ENCODE data around the gene PRDM16. TPM values are rescaled to one million over a fixed set of nuclear protein-coding genes. Genes with fewer than 3 reads are reported as not detected.

Gene PRDM16
- total and polyA plus RNA-seq, 2 donors (not counting 1 experiment from before 2014, with no cell fraction given) = 0.03 to 0.12 TPM

DNA sequence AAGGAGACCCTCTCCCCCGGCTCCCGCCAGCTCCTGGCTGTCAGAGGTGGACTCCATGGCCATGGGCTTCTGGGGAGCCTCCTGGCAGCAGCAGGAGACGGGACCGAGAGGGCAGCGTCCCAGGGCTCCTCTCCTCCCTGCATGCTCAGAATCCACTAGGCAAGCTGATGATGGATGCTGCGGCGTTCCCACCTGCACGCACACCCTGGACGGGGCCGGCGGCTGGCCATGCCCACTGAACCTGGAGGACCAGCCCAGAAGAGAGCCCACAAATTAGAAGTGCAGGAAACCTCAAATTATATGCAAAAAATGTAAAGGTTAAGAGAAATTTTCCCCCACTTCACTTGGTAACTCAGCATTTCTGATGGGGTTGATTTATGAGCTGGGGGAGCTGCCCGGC is 308.2 kb downstream of the PRDM16 start:
- no peaks in the 10 kb centered on the region for H3K9me3 Mint-ChIP-seq (ENCODE audit: insufficient read depth)
- Histone ChIP-seq H3K9me3 (ENCODE audit: control extremely low read depth in 1 of 3, control insufficient read depth in 2 of 3, insufficient read depth in 1 of 3, low read length in 2 of 3) (no peaks in the 10 kb centered on the region), H3K36me3 (replicated peaks in 1 of 2; ENCODE audit: control extremely low read depth in 1 of 2, control insufficient read depth in 1 of 2, extremely low read depth in 1 of 2, insufficient read depth in 2 of 2, low read length in 1 of 2) (no peaks in the 10 kb centered on the region), H3K27ac (ENCODE audit: low read length in 2 of 2) (no peak overlapping the region), H3K79me2 (ENCODE audit: control insufficient read depth, insufficient read depth, low read length) (no peaks in the 10 kb centered on the region), H3K9ac (ENCODE audit: low read length) (no peak overlapping the region), H4K20me1 (ENCODE audit: control insufficient read depth, insufficient read depth, low read length, poor library complexity, severe bottlenecking) (no peaks in the 10 kb centered on the region), H2AFZ (ENCODE audit: insufficient read depth, low read depth, low read length, poor library complexity, severe bottlenecking) (no peak overlapping the region), H3K4me3 (ENCODE audit: control extremely low read depth in 1 of 5, extremely low read depth in 1 of 5, insufficient read depth in 1 of 5, low read depth in 2 of 5, low read length in 4 of 5) (no peak overlapping the region), H3K4me2 (replicated peaks; ENCODE audit: low read depth, low read length, poor library complexity, severe bottlenecking) (no peak overlapping the region), H3K4me1 (ENCODE audit: control insufficient read depth in 2 of 2, insufficient read depth in 2 of 2, low read length in 2 of 2) (no peaks in the 10 kb centered on the region), H3K27me3 (replicated peaks in 1 of 4; ENCODE audit: control extremely low read depth in 1 of 4, control insufficient read depth in 3 of 4, insufficient read depth in 4 of 4, low read length in 3 of 4) (no peaks in the 10 kb centered on the region)
- intact Hi-C loops (cut with micrococcal nuclease) = no loop called here
- TF ChIP-seq CTCF (IDR thresholded peaks at IDR 0.05) = no peak
- no peak for TF ChIP-seq EZH2 (IDR thresholded peaks at IDR 0.05; ENCODE audit: borderline replicate concordance, insufficient read depth, low read depth, low read length, poor library complexity, severe bottlenecking)
- ChIA-PET CTCF (no interaction called here), POLR2A (no interaction called here)
- ATAC-seq (ENCODE audit: low read depth) = no peak
- no peaks in the 10 kb centered on the region for H3K4me1 Mint-ChIP-seq
- no peak overlapping the region for H3K27ac Mint-ChIP-seq
- WGBS (ENCODE audit: insufficient coverage) = 91% methylated on average over 8 of the region's 12 CpGs
- DNase-seq = no peak
- no peak overlapping the region for H3K4me3 Mint-ChIP-seq
- H3K27me3 Mint-ChIP-seq = peaks cover 2% of the 10 kb centered on the region

DNA sequence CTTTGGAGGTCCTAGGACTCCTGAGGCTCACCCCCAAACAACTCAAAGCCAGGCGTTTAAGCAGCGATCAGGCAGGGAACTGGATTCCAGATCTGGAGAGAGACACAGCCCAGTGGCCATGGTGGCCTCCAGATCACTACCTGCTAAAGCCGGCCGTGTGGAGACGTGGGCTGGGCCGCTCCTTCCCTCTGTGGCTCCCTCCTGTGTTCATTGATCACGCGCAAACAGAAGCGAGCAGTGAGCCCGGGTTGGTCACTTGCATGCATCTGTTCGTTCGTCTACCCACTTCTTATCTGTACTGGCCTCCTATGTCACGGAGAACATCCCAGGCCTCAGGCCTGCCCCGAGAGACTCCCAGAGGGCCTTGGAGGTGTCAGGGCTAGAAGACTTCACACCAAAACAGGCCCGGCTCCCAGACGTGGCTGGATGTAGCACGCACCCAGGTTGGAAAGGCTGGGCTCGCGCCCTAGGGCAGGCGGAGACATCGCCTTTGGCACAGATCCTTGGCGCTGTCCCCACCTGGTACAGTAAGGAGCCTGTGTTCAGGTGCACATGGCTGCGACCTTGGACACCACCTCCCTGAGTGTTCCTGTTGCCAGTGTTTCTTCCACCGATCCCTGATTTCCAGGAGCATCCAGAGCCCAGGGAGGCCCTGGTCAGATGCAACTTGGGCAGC is 308.7 kb downstream of the PRDM16 start:
- CTCF ChIA-PET = no interaction called here
- H3K79me2 ChIP-seq (ENCODE audit: control insufficient read depth, insufficient read depth, low read length) = no peaks in the 10 kb centered on the region
- no peak for TF ChIP-seq CTCF (IDR thresholded peaks at IDR 0.05)
- TF ChIP-seq EZH2 (IDR thresholded peaks at IDR 0.05; ENCODE audit: borderline replicate concordance, insufficient read depth, low read depth, low read length, poor library complexity, severe bottlenecking) = no peak
- DNase-seq = no peak
- Mint-ChIP-seq H3K27ac (no peak overlapping the region), H3K9me3 (ENCODE audit: insufficient read depth) (no peaks in the 10 kb centered on the region), H3K4me1 (no peaks in the 10 kb centered on the region), H3K27me3 (peaks cover 2% of the 10 kb centered on the region), H3K4me3 (no peak overlapping the region)
- ATAC-seq (ENCODE audit: low read depth) = no peak
- WGBS (ENCODE audit: insufficient coverage) = 95% methylated on average over 23 of the region's 24 CpGs
- H3K4me1 ChIP-seq (ENCODE audit: control insufficient read depth in 2 of 2, insufficient read depth in 2 of 2, low read length in 2 of 2) = no peaks in the 10 kb centered on the region
- H3K9ac ChIP-seq (ENCODE audit: low read length) = no peak overlapping the region
- no peak overlapping the region for H2AFZ ChIP-seq (ENCODE audit: insufficient read depth, low read depth, low read length, poor library complexity, severe bottlenecking)
- no peaks in the 10 kb centered on the region for H4K20me1 ChIP-seq (ENCODE audit: control insufficient read depth, insufficient read depth, low read length, poor library complexity, severe bottlenecking)
- POLR2A ChIA-PET = no interaction called here
- H3K9me3 ChIP-seq (ENCODE audit: control extremely low read depth in 1 of 3, control insufficient read depth in 2 of 3, insufficient read depth in 1 of 3, low read length in 2 of 3) = no peaks in the 10 kb centered on the region
- intact Hi-C loops (cut with micrococcal nuclease) = no loop called here
- no peaks in the 10 kb centered on the region for H3K36me3 ChIP-seq (replicated peaks in 1 of 2; ENCODE audit: control extremely low read depth in 1 of 2, control insufficient read depth in 1 of 2, extremely low read depth in 1 of 2, insufficient read depth in 2 of 2, low read length in 1 of 2)
- no peak overlapping the region for H3K4me3 ChIP-seq (ENCODE audit: control extremely low read depth in 1 of 5, extremely low read depth in 1 of 5, insufficient read depth in 1 of 5, low read depth in 2 of 5, low read length in 4 of 5)
- no peak overlapping the region for H3K4me2 ChIP-seq (replicated peaks; ENCODE audit: low read depth, low read length, poor library complexity, severe bottlenecking)
- no peak overlapping the region for H3K27ac ChIP-seq (ENCODE audit: low read length in 2 of 2)
- H3K27me3 ChIP-seq (replicated peaks in 1 of 4; ENCODE audit: control extremely low read depth in 1 of 4, control insufficient read depth in 3 of 4, insufficient read depth in 4 of 4, low read length in 3 of 4) = peaks cover 0 to under 1% (median 0%) of the 10 kb centered on the region in 4 experiments
